Progenitor cell of endocrine pancreas (in vitro differentiated cells): ENCODE measurements around the gene DHCR24. TPM values are rescaled to one million over a fixed set of nuclear protein-coding genes. Genes with fewer than 3 reads are reported as not detected.

Experiments
- DNase-seq: peaks from one replicate; pipeline ENCODE4 v3.0.0; 2021; ENCODE audit warnings: low spot score; ENCODE audit not compliant: unreplicated experiment
- H3K27ac Mint-ChIP-seq: 2 replicates; pipeline ENCODE4 v1.8.0; 2021; ENCODE audit warnings: mild to moderate bottlenecking, moderate library complexity, mixed read lengths
- H3K27me3 Mint-ChIP-seq: 2 replicates; pipeline ENCODE4 v1.8.0; 2021; ENCODE audit warnings: mixed read lengths
- H3K36me3 Mint-ChIP-seq: 2 replicates; pipeline ENCODE4 v1.8.0; 2022; ENCODE audit warnings: mixed read lengths; ENCODE audit not compliant: insufficient read depth
- H3K4me1 Mint-ChIP-seq: 2 replicates; pipeline ENCODE4 v1.8.0; 2021; ENCODE audit warnings: low read depth, mixed read lengths
- H3K4me3 Mint-ChIP-seq: 2 replicates; pipeline ENCODE4 v1.8.0; 2021; ENCODE audit warnings: low read depth, mild to moderate bottlenecking, moderate library complexity, mixed read lengths
- H3K9me3 Mint-ChIP-seq: 2 replicates; pipeline ENCODE4 v1.8.0; 2021; ENCODE audit warnings: low read depth, mixed read lengths
- CTCF ChIP-seq: fragments of 200-600 bp; sonication (generic); IDR thresholded peaks from one replicate; pipeline ENCODE4 v1.5.0; 2021; ENCODE audit warnings: antibody characterized with exemption, mild to moderate bottlenecking; ENCODE audit not compliant: unreplicated experiment
- total RNA-seq: library from RNA; stranded (reverse); gene quantifications from 2 replicates; pipeline ENCODE4 v1.2.1, GENCODE V29; 2021

The DHCR24 gene
- total RNA-seq, 1 donor from 2014 or later = 229 TPM

- TF ChIP-seq CTCF = no peak
- H3K27ac Mint-ChIP-seq = no peak overlapping the region
- H3K36me3 Mint-ChIP-seq = peaks cover 26% of the 10 kb centered on the region
- H3K4me1 Mint-ChIP-seq = peaks cover 5% of the 10 kb centered on the region
- no peak for DNase-seq
- no peaks in the 10 kb centered on the region for H3K27me3 Mint-ChIP-seq
- H3K9me3 Mint-ChIP-seq = no peaks in the 10 kb centered on the region
- no peak overlapping the region for H3K4me3 Mint-ChIP-seq
Observed at GRCh38 chr1:54872036-54872331, 15.0 kb downstream of the DHCR24 start.

- no peak for TF ChIP-seq CTCF
- Mint-ChIP-seq H3K36me3 (peaks cover 23% of the 10 kb centered on the region), H3K4me3 (no peak overlapping the region), H3K9me3 (no peaks in the 10 kb centered on the region), H3K27ac (no peak overlapping the region), H3K27me3 (no peaks in the 10 kb centered on the region), H3K4me1 (no peaks in the 10 kb centered on the region)
- no peak for DNase-seq
Observed at GRCh38 chr1:54871275-54872035, 15.5 kb downstream of the DHCR24 start.

GRCh38 chr1:54870869-54871268 lies 16.1 kb downstream of the DHCR24 start:
- peaks cover 26% of the 10 kb centered on the region for H3K36me3 Mint-ChIP-seq
- no peak overlapping the region for H3K4me3 Mint-ChIP-seq

GRCh38 chr1:54869173-54869851 lies 17.7 kb downstream of the DHCR24 start:
- TF ChIP-seq CTCF = no peak
- Mint-ChIP-seq H3K27me3 (no peaks in the 10 kb centered on the region), H3K4me3 (no peak overlapping the region), H3K27ac (no peak overlapping the region), H3K9me3 (no peaks in the 10 kb centered on the region), H3K36me3 (peaks cover 24% of the 10 kb centered on the region), H3K4me1 (no peaks in the 10 kb centered on the region)
- DNase-seq = no peak

More at GRCh38 chr1:54870869-54871268, 16.1 kb downstream of the DHCR24 start:
- TF ChIP-seq CTCF = no peak
- no peaks in the 10 kb centered on the region for H3K27me3 Mint-ChIP-seq
- DNase-seq = no peak
- H3K4me1 Mint-ChIP-seq = no peaks in the 10 kb centered on the region
- no peaks in the 10 kb centered on the region for H3K9me3 Mint-ChIP-seq
- no peak overlapping the region for H3K27ac Mint-ChIP-seq

GRCh38 chr1:54867717-54868057 lies 19.3 kb downstream of the DHCR24 start:
- H3K4me1 Mint-ChIP-seq = peaks cover 2% of the 10 kb centered on the region
- H3K4me3 Mint-ChIP-seq = no peak overlapping the region
- no peak overlapping the region for H3K27ac Mint-ChIP-seq
- no peak for DNase-seq
- no peaks in the 10 kb centered on the region for H3K27me3 Mint-ChIP-seq
- no peak for TF ChIP-seq CTCF
- H3K36me3 Mint-ChIP-seq = peaks cover 34% of the 10 kb centered on the region
- no peaks in the 10 kb centered on the region for H3K9me3 Mint-ChIP-seq
